ENCODE data around the gene SLC9B2.

Gene SLC9B2

GRCh38 chr4:103075894-103076746 is 441 bp downstream of the SLC9B2 start:
- DNase-seq (ENCODE audit: low spot score): peak; percentile 92

- DNase-seq (ENCODE audit: low spot score): peak; percentile 38
Observed at GRCh38 chr4:103075435-103075893, 1.1 kb downstream of the SLC9B2 start.

GRCh38 chr4:103074744-103075434 is 1.7 kb downstream of the SLC9B2 start:
- DNase-seq (ENCODE audit: low spot score): no peak

DNA sequence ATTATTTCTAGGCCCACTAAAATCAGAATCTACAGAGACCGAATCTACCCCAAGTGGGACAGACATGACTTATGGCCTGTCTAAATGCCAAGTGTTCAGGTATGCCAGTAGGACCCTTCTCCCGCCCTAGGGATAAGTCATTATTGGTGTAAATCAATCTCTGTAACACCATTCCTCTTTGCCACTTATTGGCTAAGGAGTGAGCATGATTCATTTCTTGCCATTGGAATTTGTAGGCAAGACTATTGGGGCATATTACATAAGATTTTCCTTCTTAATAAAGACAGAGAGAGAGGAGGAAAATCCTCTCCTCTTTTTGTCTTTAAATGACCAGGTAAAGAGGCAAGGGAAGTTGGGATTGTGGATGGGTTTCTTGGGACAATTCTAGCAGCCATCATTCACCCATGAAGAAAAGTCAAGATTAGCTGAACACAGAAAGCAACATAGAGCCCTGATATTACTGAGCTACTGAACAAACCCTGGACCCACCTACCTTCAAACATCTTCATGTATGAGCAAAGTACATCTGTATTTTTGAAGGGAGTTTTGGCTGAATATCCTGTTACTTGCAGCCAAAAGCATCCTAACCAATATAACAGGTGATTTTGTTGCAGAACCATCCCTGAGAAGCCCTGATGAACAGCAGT is 2.6 kb downstream of the SLC9B2 start:
- peak; percentile 14 for DNase-seq (ENCODE audit: low spot score)

DNA sequence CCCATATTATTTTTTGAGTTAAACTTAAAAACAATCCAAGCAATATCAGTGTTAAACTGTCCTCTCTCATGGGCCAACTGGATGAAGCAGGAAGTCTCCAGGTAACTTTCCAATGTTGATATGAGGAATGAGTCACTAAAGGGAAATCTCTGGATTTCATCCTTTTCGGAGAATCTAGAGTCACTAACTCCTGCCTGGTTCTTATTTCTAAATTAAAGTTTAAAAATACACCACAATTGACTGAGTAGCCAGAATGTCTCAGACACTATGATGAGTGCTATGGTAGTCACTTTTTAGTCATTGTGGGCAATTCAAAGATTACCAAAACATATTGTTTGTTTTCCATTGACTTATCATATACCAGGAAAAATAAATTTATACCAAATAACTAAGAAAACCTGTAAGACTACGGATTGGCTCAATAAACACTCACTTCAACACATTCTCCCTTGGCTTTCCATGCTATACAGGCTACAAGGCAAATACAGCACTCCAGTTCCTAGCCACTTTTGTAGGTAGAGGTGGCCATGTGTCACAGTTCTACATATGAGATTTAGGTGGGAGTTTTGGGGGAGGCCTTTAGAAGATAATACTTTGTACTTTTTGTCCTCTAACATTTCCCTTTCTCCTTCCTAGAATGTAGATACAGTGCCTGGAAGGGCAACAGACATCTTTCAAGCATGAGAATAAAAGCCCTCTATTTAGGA is 8.6 kb downstream of the SLC9B2 start:
- no peak for DNase-seq (ENCODE audit: low spot score)

DNA sequence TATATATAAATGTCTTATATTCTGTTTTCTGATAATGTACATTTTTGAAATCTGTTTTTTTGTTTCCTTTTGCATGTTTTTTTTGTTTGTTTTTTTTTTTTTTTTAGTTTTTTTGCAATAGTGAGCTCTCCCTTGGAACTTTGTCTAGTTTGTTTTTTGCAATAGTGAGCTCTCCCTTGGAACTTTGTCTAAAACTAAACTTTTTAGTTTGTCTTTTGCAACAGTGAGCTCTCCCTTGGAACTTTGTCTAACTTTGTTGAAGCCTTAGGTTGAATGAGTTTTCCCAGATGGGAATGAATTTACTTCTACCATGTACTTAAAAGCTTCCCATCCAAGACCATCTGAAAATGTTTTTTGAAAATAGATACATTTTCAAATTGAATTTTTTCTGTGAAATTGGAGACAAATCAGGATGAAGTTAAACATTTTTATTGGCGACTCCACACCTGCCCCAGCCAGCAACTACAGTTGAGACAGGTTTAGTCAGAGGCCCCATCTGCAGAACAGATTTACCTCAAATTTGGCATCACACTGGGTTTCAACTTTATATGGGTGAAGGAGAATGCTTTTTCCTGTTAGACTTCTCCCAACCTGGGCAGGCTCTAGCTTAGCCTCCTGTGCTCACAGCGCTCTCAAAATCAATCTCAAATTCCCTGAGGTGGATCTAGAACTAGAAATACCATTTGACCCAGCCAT is 16.0 kb downstream of the SLC9B2 start:
- DNase-seq (ENCODE audit: low spot score): no peak

DNA sequence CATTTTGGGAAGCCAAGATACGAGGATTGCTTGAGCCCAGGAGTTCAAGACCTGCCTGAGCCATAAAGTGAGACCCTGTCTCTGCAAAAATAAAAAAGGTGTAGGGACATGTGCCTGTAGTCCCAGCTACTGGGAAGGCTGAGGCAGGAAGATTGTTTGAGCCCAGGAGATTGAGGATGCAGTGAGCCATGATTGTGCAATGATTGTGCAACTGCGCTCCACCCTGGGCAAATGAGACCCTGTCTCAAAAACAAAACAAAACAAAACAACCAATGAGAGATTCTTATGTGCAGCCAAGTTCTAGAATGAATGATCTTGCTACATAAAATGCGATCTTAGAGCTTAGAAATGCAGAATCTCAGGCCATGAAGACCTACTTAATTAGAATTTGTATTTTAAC is 22.5 kb downstream of the SLC9B2 start:
- no peak for DNase-seq (ENCODE audit: low spot score)

DNA sequence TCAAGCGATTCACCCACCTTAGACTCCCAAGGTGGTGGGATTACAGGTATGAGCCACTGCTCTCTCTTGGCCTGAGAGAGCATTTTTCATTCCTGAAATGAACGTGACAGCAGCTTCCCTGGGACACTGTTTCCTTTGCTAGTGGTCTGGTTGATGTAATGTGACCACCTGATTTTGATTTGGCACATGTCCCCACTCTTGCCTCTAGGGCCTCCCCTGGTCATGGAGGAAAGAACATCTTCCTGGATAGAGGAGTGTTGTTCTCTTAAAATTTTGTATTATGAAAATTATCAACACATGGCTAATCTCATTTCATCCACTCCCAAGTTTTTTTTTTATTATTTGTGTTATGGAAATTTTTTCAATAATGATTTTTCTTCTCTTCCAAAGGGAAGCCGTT is 23.8 kb downstream of the SLC9B2 start:
- no peak for DNase-seq (ENCODE audit: low spot score)

DNA sequence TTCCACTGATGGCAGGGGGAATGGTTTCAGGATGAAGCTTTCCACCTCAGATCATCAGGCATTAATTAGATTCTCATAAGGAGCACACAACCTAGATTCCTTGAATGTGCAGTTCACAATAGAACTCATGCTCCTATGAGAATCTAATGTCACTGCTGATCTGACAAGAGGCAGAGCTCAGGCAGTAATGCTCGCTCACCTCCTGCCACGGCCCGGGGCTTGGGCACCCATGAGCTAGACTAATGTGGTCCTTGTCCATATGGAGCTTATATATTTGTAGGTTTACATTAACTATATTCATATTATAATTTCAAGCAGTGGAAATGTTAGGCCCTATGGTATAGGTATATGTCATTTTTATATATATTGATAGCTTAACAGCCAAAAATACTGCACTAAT is 24.4 kb downstream of the SLC9B2 start:
- DNase-seq (ENCODE audit: low spot score): no peak

GRCh38 chr4:103050736-103051436 is 25.7 kb downstream of the SLC9B2 start:
- peak; percentile 23 for DNase-seq (ENCODE audit: low spot score)

- DNase-seq (ENCODE audit: low spot score): peak; percentile 58
Observed at GRCh38 chr4:103046416-103047290, 29.9 kb downstream of the SLC9B2 start.

DNA sequence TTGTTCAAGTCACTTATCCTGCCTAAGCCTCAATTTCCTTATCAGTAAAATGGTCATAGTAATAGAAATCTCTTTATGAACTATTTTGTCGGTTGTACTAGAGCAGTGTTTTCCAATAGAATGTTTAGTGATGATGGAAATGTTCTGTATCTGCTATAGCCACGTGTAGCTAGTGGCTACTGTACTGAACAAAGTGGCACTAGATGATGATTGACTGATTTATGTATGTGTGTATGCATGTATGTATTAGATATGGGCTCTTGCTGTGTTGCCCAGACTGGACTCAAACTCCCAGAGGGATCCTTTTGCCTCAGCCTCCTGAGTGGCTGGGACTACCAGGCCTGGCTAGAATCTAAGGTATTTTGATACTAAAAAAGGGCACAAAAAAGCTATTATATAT is 32.4 kb downstream of the SLC9B2 start:
- DNase-seq (ENCODE audit: low spot score): no peak

GRCh38 chr4:103036169-103036568 is 40.4 kb downstream of the SLC9B2 start:
- DNase-seq (ENCODE audit: low spot score): no peak

GRCh38 chr4:103032574-103032973 is 44.0 kb downstream of the SLC9B2 start:
- no peak for DNase-seq (ENCODE audit: low spot score)

GRCh38 chr4:103030791-103031190 is 45.8 kb downstream of the SLC9B2 start:
- no peak for DNase-seq (ENCODE audit: low spot score)

DNA sequence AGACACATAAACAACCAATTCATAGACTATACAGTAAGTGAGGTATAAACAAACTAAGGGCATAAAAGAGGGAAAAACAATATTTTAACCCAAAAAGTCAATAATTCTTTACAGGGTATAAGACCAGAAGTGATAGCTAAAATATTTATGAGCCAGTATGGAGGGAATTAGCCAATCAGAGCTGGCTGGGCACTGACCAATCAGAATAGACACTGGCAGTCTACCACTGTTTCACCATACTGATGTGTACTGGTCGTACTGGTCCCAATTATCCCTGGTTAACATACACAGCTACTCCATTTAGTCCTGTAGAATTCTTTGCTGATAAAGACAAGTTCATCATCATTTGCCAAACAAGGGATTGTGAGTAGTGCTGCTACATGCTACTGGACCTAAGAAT is 47.3 kb downstream of the SLC9B2 start:
- no peak for DNase-seq (ENCODE audit: low spot score)

- DNase-seq (ENCODE audit: low spot score): no peak
Observed at GRCh38 chr4:103026868-103027267, 49.7 kb downstream of the SLC9B2 start.

DNA sequence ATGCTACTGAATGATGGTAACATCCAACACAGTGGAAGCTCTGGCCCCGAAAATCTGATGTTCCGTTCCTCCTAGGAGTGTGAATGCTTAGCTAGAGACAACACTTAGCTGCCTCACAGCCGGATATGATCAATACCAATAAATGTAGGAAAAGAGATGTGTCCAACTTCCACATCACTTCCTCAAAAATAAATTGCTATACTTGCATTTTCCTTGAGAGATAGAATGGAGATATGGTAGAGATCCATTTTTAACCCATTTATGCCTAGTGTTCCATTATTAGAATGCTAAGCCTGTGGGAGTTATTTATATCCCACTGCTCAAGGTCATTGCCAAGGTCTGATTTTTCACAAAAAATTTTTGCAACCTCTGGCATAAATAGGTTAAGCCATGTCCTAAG is 51.6 kb downstream of the SLC9B2 start:
- DNase-seq (ENCODE audit: low spot score): no peak

- no peak for DNase-seq (ENCODE audit: low spot score)
Observed at GRCh38 chr4:103021120-103021519, 55.4 kb downstream of the SLC9B2 start.

Data from AG20443 (cell line).